HEK293 (cell line): Measurements from ENCODE around the gene RBMS3.

Source experiments
- BCL11A ChIP-seq: fragments of 450-650 bp; formaldehyde crosslinking; IDR thresholded peaks from 2 replicates; pipeline ENCODE4 v1.5.1; 2016; ENCODE audit warnings: low read depth, missing biosample characterization, missing genetic modification characterization
- KLF9 ChIP-seq: fragments of 450-650 bp; formaldehyde crosslinking; IDR thresholded peaks from 2 replicates; pipeline ENCODE4 v1.5.1; 2016; ENCODE audit warnings: missing biosample characterization, missing genetic modification characterization, low read depth
- TCF7L2 ChIP-seq: IDR thresholded peaks from 2 replicates; pipeline ENCODE4 v1.6.1; 2011; ENCODE audit warnings: low read depth, mild to moderate bottlenecking, inconsistent platforms, low read length, moderate library complexity, borderline replicate concordance
- ZNF121 ChIP-seq: fragments of 450-650 bp; formaldehyde crosslinking; IDR thresholded peaks from 2 replicates; pipeline ENCODE4 v1.5.1; 2016; ENCODE audit warnings: missing biosample characterization, missing genetic modification characterization
- ZNF140 ChIP-seq: fragments of 450-650 bp; formaldehyde crosslinking; IDR thresholded peaks from 2 replicates; pipeline ENCODE4 v1.5.1; 2016; ENCODE audit warnings: missing biosample characterization, missing genetic modification characterization
- ZNF341 ChIP-seq: fragments of 450-650 bp; formaldehyde crosslinking; IDR thresholded peaks from 2 replicates; pipeline ENCODE4; 2016; ENCODE audit warnings: low read depth, missing biosample characterization, missing genetic modification characterization
- ZNF629 ChIP-seq: fragments of 450-650 bp; formaldehyde crosslinking; IDR thresholded peaks from 2 replicates; pipeline ENCODE4 v1.5.1; 2017; ENCODE audit warnings: missing biosample characterization, missing genetic modification characterization
- ZNF792 ChIP-seq: fragments of 450-650 bp; formaldehyde crosslinking; IDR thresholded peaks from 2 replicates; pipeline ENCODE4 v1.5.1; 2016; ENCODE audit warnings: missing biosample characterization, missing genetic modification characterization
- TF ChIP-seq, protein P1 (sequence below): fragments of 450-650 bp; formaldehyde crosslinking; IDR thresholded peaks from 2 replicates; pipeline ENCODE4 v1.5.1; 2016; ENCODE audit warnings: missing biosample characterization, missing genetic modification characterization
- TF ChIP-seq, protein P2 (sequence below): fragments of 450-650 bp; formaldehyde crosslinking; IDR thresholded peaks from 2 replicates; pipeline ENCODE4 v1.5.1; 2016; ENCODE audit warnings: missing biosample characterization, missing genetic modification characterization
- TF ChIP-seq, protein P3 (sequence below): fragments of 450-650 bp; formaldehyde crosslinking; IDR thresholded peaks from 2 replicates; pipeline ENCODE4 v1.5.1; 2016; ENCODE audit warnings: missing biosample characterization, missing genetic modification characterization, low read depth
- TF ChIP-seq, protein P4 (sequence below): IDR thresholded peaks from 2 replicates; pipeline ENCODE4 v1.6.1; 2011; ENCODE audit warnings: mild to moderate bottlenecking, low read depth, low read length, borderline replicate concordance

DNA sequence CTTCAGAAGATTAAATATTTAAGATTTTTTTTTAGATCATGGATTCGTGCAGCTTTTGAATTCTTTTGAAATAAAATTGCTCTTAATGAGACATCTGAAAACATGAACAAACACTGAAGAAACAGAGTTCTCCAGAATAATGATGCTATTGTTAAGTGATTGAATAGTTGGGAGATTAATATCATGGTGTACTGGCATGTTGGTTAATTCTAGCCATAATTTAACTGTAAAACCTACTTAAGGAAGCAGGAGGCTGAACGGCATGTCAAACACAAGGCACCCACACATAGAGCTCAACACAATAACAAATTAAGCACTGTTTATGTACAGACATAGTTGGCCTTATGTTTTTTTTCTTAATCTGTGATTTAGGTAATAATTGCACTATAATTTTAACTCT, 185.6 kb downstream of the RBMS3 start:
- TF ChIP-seq ZNF629 (tag by site-specific recombination) (no peak), ZNF140 (no peak), BCL11A (no peak), KLF9 (no peak), ZNF341 (tag by site-specific recombination) (no peak), ZNF792 (no peak), ZNF121 (tag by site-specific recombination) (no peak), TCF7L2 (no peak)
- TF ChIP-seq, protein P1, sequence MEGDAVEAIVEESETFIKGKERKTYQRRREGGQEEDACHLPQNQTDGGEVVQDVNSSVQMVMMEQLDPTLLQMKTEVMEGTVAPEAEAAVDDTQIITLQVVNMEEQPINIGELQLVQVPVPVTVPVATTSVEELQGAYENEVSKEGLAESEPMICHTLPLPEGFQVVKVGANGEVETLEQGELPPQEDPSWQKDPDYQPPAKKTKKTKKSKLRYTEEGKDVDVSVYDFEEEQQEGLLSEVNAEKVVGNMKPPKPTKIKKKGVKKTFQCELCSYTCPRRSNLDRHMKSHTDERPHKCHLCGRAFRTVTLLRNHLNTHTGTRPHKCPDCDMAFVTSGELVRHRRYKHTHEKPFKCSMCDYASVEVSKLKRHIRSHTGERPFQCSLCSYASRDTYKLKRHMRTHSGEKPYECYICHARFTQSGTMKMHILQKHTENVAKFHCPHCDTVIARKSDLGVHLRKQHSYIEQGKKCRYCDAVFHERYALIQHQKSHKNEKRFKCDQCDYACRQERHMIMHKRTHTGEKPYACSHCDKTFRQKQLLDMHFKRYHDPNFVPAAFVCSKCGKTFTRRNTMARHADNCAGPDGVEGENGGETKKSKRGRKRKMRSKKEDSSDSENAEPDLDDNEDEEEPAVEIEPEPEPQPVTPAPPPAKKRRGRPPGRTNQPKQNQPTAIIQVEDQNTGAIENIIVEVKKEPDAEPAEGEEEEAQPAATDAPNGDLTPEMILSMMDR (tag by site-specific recombination): no peak
- TF ChIP-seq, protein P2, sequence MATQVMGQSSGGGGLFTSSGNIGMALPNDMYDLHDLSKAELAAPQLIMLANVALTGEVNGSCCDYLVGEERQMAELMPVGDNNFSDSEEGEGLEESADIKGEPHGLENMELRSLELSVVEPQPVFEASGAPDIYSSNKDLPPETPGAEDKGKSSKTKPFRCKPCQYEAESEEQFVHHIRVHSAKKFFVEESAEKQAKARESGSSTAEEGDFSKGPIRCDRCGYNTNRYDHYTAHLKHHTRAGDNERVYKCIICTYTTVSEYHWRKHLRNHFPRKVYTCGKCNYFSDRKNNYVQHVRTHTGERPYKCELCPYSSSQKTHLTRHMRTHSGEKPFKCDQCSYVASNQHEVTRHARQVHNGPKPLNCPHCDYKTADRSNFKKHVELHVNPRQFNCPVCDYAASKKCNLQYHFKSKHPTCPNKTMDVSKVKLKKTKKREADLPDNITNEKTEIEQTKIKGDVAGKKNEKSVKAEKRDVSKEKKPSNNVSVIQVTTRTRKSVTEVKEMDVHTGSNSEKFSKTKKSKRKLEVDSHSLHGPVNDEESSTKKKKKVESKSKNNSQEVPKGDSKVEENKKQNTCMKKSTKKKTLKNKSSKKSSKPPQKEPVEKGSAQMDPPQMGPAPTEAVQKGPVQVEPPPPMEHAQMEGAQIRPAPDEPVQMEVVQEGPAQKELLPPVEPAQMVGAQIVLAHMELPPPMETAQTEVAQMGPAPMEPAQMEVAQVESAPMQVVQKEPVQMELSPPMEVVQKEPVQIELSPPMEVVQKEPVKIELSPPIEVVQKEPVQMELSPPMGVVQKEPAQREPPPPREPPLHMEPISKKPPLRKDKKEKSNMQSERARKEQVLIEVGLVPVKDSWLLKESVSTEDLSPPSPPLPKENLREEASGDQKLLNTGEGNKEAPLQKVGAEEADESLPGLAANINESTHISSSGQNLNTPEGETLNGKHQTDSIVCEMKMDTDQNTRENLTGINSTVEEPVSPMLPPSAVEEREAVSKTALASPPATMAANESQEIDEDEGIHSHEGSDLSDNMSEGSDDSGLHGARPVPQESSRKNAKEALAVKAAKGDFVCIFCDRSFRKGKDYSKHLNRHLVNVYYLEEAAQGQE (tag by site-specific recombination): no peak
- TF ChIP-seq, protein P3, sequence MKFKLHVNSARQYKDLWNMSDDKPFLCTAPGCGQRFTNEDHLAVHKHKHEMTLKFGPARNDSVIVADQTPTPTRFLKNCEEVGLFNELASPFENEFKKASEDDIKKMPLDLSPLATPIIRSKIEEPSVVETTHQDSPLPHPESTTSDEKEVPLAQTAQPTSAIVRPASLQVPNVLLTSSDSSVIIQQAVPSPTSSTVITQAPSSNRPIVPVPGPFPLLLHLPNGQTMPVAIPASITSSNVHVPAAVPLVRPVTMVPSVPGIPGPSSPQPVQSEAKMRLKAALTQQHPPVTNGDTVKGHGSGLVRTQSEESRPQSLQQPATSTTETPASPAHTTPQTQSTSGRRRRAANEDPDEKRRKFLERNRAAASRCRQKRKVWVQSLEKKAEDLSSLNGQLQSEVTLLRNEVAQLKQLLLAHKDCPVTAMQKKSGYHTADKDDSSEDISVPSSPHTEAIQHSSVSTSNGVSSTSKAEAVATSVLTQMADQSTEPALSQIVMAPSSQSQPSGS (tag by site-specific recombination): no peak
- TF ChIP-seq, protein P4, sequence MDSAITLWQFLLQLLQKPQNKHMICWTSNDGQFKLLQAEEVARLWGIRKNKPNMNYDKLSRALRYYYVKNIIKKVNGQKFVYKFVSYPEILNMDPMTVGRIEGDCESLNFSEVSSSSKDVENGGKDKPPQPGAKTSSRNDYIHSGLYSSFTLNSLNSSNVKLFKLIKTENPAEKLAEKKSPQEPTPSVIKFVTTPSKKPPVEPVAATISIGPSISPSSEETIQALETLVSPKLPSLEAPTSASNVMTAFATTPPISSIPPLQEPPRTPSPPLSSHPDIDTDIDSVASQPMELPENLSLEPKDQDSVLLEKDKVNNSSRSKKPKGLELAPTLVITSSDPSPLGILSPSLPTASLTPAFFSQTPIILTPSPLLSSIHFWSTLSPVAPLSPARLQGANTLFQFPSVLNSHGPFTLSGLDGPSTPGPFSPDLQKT: no peak
